HG03139 (cell line): Measurements from ENCODE around the gene ADRB1.

Experiments used
- ATAC-seq: cut with Tn5 transposase; IDR thresholded peaks from one replicate; pipeline ENCODE4 v1.9.1; 2021; ENCODE audit not compliant: unreplicated experiment

Gene ADRB1

GRCh38 chr10:114026189-114027040 lies 17.3 kb upstream of the ADRB1 start:
- no peak for ATAC-seq

GRCh38 chr10:114027041-114027394 lies 16.6 kb upstream of the ADRB1 start:
- ATAC-seq = no peak

- ATAC-seq = no peak
Measured at GRCh38 chr10:114027951-114028350, 15.7 kb upstream of the ADRB1 start.

GRCh38 chr10:114028425-114028824 lies 15.2 kb upstream of the ADRB1 start:
- no peak for ATAC-seq

- ATAC-seq = no peak
Measured at GRCh38 chr10:114029655-114030054, 14.0 kb upstream of the ADRB1 start.

GRCh38 chr10:114030140-114030539 lies 13.5 kb upstream of the ADRB1 start:
- no peak for ATAC-seq

GRCh38 chr10:114031073-114031972 lies 12.3 kb upstream of the ADRB1 start:
- no peak for ATAC-seq

- no peak for ATAC-seq
Measured at GRCh38 chr10:114033566-114033965, 10.1 kb upstream of the ADRB1 start.

GRCh38 chr10:114034923-114035645 lies 8.6 kb upstream of the ADRB1 start:
- ATAC-seq = no peak

GRCh38 chr10:114035791-114036190 lies 7.9 kb upstream of the ADRB1 start:
- no peak for ATAC-seq

- ATAC-seq = no peak
Measured at GRCh38 chr10:114038819-114039218, 4.8 kb upstream of the ADRB1 start.

GRCh38 chr10:114041166-114041565 lies 2.5 kb upstream of the ADRB1 start:
- no peak for ATAC-seq

GRCh38 chr10:114042895-114043531 lies 653 bp upstream of the ADRB1 start:
- ATAC-seq = no peak

- no peak for ATAC-seq
Measured at GRCh38 chr10:114044247-114045135, 825 bp downstream of the ADRB1 start.

- ATAC-seq = no peak
Measured at GRCh38 chr10:114045136-114046086, 1.7 kb downstream of the ADRB1 start.

- no peak for ATAC-seq
Measured at GRCh38 chr10:114046087-114046458, 2.4 kb downstream of the ADRB1 start.

- ATAC-seq = no peak
Measured at GRCh38 chr10:114048472-114048871, 4.8 kb downstream of the ADRB1 start.

- ATAC-seq = no peak
Measured at GRCh38 chr10:114051714-114052113, 8.0 kb downstream of the ADRB1 start.

GRCh38 chr10:114052255-114052654 lies 8.6 kb downstream of the ADRB1 start:
- ATAC-seq = no peak
